Erythroblast (primary cell): Measurements from ENCODE around the gene SEZ6L.

ENCODE experiments used
- GATA1 ChIP-seq: IDR thresholded peaks from 2 replicates; pipeline ENCODE4 v1.6.1; 2011; ENCODE audit warnings: low read depth, mild to moderate bottlenecking, control low read depth, low read length, moderate library complexity
- POLR2A ChIP-seq: IDR thresholded peaks from 2 replicates; pipeline ENCODE4 v1.6.1; 2011; ENCODE audit warnings: mild to moderate bottlenecking, low read length

GRCh38 chr22:26287382-26288225 lies 118.3 kb downstream of the SEZ6L start:
- TF ChIP-seq POLR2A (no peak), GATA1 (no peak)
